ENCODE results near the gene SKAP2. TPM values are rescaled to one million over a fixed set of nuclear protein-coding genes. Genes with fewer than 3 reads are reported as not detected.

Gene SKAP2
- total RNA-seq, 2 experiments from 2014 or later: 9.1 to 10.2 TPM

GRCh38 chr7:26743205-26743604 lies 121.2 kb downstream of the SKAP2 start:
- Mint-ChIP-seq H3K27me3 (no peaks in the 10 kb centered on the region), H3K4me1 (no peaks in the 10 kb centered on the region), H3K4me3 (no peak overlapping the region), H3K9me3 (no peaks in the 10 kb centered on the region), H3K36me3 (no peaks in the 10 kb centered on the region), H3K27ac (no peak overlapping the region)
- no peak for DNase-seq

GRCh38 chr7:26735976-26736600 lies 128.3 kb downstream of the SKAP2 start:
- H3K36me3 Mint-ChIP-seq: no peaks in the 10 kb centered on the region

GRCh38 chr7:26729150-26729775 lies 135.1 kb downstream of the SKAP2 start:
- Mint-ChIP-seq H3K36me3 (peaks cover 2% of the 10 kb centered on the region), H3K9me3 (no peaks in the 10 kb centered on the region), H3K4me3 (no peak overlapping the region), H3K27ac (no peak overlapping the region), H3K4me1 (no peaks in the 10 kb centered on the region), H3K27me3 (peaks cover 16% of the 10 kb centered on the region)
- no peak for DNase-seq

More at GRCh38 chr7:26735976-26736600, 128.3 kb downstream of the SKAP2 start:
- DNase-seq: no peak
- Mint-ChIP-seq H3K4me1 (no peaks in the 10 kb centered on the region), H3K27ac (no peak overlapping the region), H3K27me3 (peaks cover 11% of the 10 kb centered on the region), H3K9me3 (no peaks in the 10 kb centered on the region), H3K4me3 (no peak overlapping the region)

- peaks cover 2% of the 10 kb centered on the region for H3K36me3 Mint-ChIP-seq
- no peak overlapping the region for H3K4me3 Mint-ChIP-seq
- H3K9me3 Mint-ChIP-seq: no peaks in the 10 kb centered on the region
- DNase-seq: no peak
- no peaks in the 10 kb centered on the region for H3K4me1 Mint-ChIP-seq
- H3K27ac Mint-ChIP-seq: no peak overlapping the region
- peaks cover 6% of the 10 kb centered on the region for H3K27me3 Mint-ChIP-seq
Observed at GRCh38 chr7:26726051-26726450, 138.3 kb downstream of the SKAP2 start.

- no peaks in the 10 kb centered on the region for H3K9me3 Mint-ChIP-seq
- no peak overlapping the region for H3K4me3 Mint-ChIP-seq
- H3K36me3 Mint-ChIP-seq: peaks cover 2% of the 10 kb centered on the region
- peaks cover 6% of the 10 kb centered on the region for H3K27me3 Mint-ChIP-seq
- DNase-seq: no peak
- H3K27ac Mint-ChIP-seq: no peak overlapping the region
- H3K4me1 Mint-ChIP-seq: no peaks in the 10 kb centered on the region
Observed at GRCh38 chr7:26724795-26725194, 139.6 kb downstream of the SKAP2 start.

GRCh38 chr7:26723129-26723528 lies 141.3 kb downstream of the SKAP2 start:
- no peaks in the 10 kb centered on the region for H3K9me3 Mint-ChIP-seq
- H3K27ac Mint-ChIP-seq: no peak overlapping the region
- H3K4me3 Mint-ChIP-seq: no peak overlapping the region
- peaks cover 1% of the 10 kb centered on the region for H3K27me3 Mint-ChIP-seq
- no peak for DNase-seq
- H3K36me3 Mint-ChIP-seq: no peaks in the 10 kb centered on the region
- no peaks in the 10 kb centered on the region for H3K4me1 Mint-ChIP-seq

- H3K4me1 Mint-ChIP-seq: no peaks in the 10 kb centered on the region
- no peaks in the 10 kb centered on the region for H3K9me3 Mint-ChIP-seq
- H3K27me3 Mint-ChIP-seq: peaks cover 4% of the 10 kb centered on the region
- no peak overlapping the region for H3K27ac Mint-ChIP-seq
- no peak for DNase-seq
- H3K36me3 Mint-ChIP-seq: no peaks in the 10 kb centered on the region
- H3K4me3 Mint-ChIP-seq: no peak overlapping the region
Observed at GRCh38 chr7:26721450-26721849, 142.9 kb downstream of the SKAP2 start.

- Mint-ChIP-seq H3K27ac (no peak overlapping the region), H3K9me3 (no peaks in the 10 kb centered on the region), H3K4me1 (no peaks in the 10 kb centered on the region), H3K36me3 (no peaks in the 10 kb centered on the region), H3K27me3 (peaks cover 4% of the 10 kb centered on the region), H3K4me3 (no peak overlapping the region)
- no peak for DNase-seq
Observed at GRCh38 chr7:26718063-26718462, 146.3 kb downstream of the SKAP2 start.

GRCh38 chr7:26714438-26714837 lies 150.0 kb downstream of the SKAP2 start:
- Mint-ChIP-seq H3K27me3 (peaks cover 4% of the 10 kb centered on the region), H3K4me1 (no peaks in the 10 kb centered on the region), H3K9me3 (no peaks in the 10 kb centered on the region), H3K4me3 (no peak overlapping the region), H3K36me3 (no peaks in the 10 kb centered on the region), H3K27ac (no peak overlapping the region)
- DNase-seq: no peak

GRCh38 chr7:26714006-26714405 lies 150.4 kb downstream of the SKAP2 start:
- H3K4me1 Mint-ChIP-seq: no peaks in the 10 kb centered on the region
- H3K4me3 Mint-ChIP-seq: no peak overlapping the region
- H3K27me3 Mint-ChIP-seq: peaks cover 4% of the 10 kb centered on the region
- no peaks in the 10 kb centered on the region for H3K9me3 Mint-ChIP-seq
- DNase-seq: no peak
- no peak overlapping the region for H3K27ac Mint-ChIP-seq
- no peaks in the 10 kb centered on the region for H3K36me3 Mint-ChIP-seq

GRCh38 chr7:26709210-26709990 lies 155.0 kb downstream of the SKAP2 start:
- Mint-ChIP-seq H3K36me3 (no peaks in the 10 kb centered on the region), H3K4me3 (no peak overlapping the region), H3K27me3 (peaks cover 3% of the 10 kb centered on the region), H3K27ac (no peak overlapping the region), H3K4me1 (no peaks in the 10 kb centered on the region), H3K9me3 (no peaks in the 10 kb centered on the region)
- DNase-seq: no peak

- Mint-ChIP-seq H3K27ac (no peak overlapping the region), H3K27me3 (peaks cover 3% of the 10 kb centered on the region), H3K4me1 (no peaks in the 10 kb centered on the region), H3K36me3 (no peaks in the 10 kb centered on the region), H3K9me3 (no peaks in the 10 kb centered on the region), H3K4me3 (no peak overlapping the region)
- no peak for DNase-seq
Observed at GRCh38 chr7:26705567-26705966, 158.8 kb downstream of the SKAP2 start.

GRCh38 chr7:26704786-26705185 lies 159.6 kb downstream of the SKAP2 start:
- no peak for DNase-seq
- H3K9me3 Mint-ChIP-seq: no peaks in the 10 kb centered on the region
- no peak overlapping the region for H3K4me3 Mint-ChIP-seq
- no peaks in the 10 kb centered on the region for H3K36me3 Mint-ChIP-seq
- H3K27me3 Mint-ChIP-seq: peaks cover 3% of the 10 kb centered on the region
- no peaks in the 10 kb centered on the region for H3K4me1 Mint-ChIP-seq
- H3K27ac Mint-ChIP-seq: no peak overlapping the region

GRCh38 chr7:26704036-26704435 lies 160.4 kb downstream of the SKAP2 start:
- H3K36me3 Mint-ChIP-seq: no peaks in the 10 kb centered on the region
- no peaks in the 10 kb centered on the region for H3K4me1 Mint-ChIP-seq
- peaks cover 3% of the 10 kb centered on the region for H3K27me3 Mint-ChIP-seq
- H3K9me3 Mint-ChIP-seq: no peaks in the 10 kb centered on the region
- no peak overlapping the region for H3K4me3 Mint-ChIP-seq
- no peak overlapping the region for H3K27ac Mint-ChIP-seq
- no peak for DNase-seq

GRCh38 chr7:26700893-26701292 lies 163.5 kb downstream of the SKAP2 start:
- DNase-seq: no peak
- no peaks in the 10 kb centered on the region for H3K36me3 Mint-ChIP-seq
- no peak overlapping the region for H3K4me3 Mint-ChIP-seq
- H3K27ac Mint-ChIP-seq: no peak overlapping the region
- H3K27me3 Mint-ChIP-seq: peaks cover 11% of the 10 kb centered on the region
- H3K4me1 Mint-ChIP-seq: no peaks in the 10 kb centered on the region
- H3K9me3 Mint-ChIP-seq: no peaks in the 10 kb centered on the region
